ENCODE data around the gene YAF2. TPM values are rescaled to one million over a fixed set of nuclear protein-coding genes. Genes with fewer than 3 reads are reported as not detected.

The YAF2 gene
- total and polyA plus RNA-seq, 2 experiments from 2014 or later, result 1.0 TPM

DNA sequence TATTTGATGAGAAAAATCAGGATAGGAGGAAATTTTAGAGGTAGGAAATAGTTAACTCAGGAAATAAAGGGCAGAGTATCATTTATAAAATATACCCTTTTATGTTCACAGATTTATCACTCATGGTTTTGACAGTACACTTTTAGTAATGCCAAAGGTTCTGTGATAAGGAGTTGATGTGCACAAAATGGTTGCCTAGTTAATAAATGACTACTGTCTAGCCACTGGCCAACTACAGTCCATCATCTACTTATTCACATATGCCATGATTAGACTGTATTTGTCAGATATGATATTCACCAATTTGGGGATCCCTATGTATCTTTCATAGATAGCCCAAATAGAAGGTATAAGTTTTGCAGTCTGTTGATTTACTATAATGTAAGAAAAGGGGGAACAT lies 74.1 kb downstream of the YAF2 start:
- Histone ChIP-seq H2AFZ (no peak overlapping the region), H3K4me3 (no peak overlapping the region), H3K4me1 (ENCODE audit: insufficient read depth) (no peaks in the 10 kb centered on the region), H3K4me2 (no peak overlapping the region), H3K9me2 (ENCODE audit: insufficient read depth) (no peaks in the 10 kb centered on the region), H4K20me1 (replicated peaks; ENCODE audit: insufficient read depth) (no peaks in the 10 kb centered on the region), H3K36me3 (ENCODE audit: insufficient read depth) (no peaks in the 10 kb centered on the region), H3K79me2 (replicated peaks; ENCODE audit: insufficient read depth) (no peaks in the 10 kb centered on the region), H3F3A (replicated peaks; ENCODE audit: low read depth) (no peaks in the 10 kb centered on the region), H3K27ac (ENCODE audit: low read depth) (no peak overlapping the region), H3K27me3 (ENCODE audit: insufficient read depth) (no peaks in the 10 kb centered on the region)
- TF ChIP-seq, protein P1, sequence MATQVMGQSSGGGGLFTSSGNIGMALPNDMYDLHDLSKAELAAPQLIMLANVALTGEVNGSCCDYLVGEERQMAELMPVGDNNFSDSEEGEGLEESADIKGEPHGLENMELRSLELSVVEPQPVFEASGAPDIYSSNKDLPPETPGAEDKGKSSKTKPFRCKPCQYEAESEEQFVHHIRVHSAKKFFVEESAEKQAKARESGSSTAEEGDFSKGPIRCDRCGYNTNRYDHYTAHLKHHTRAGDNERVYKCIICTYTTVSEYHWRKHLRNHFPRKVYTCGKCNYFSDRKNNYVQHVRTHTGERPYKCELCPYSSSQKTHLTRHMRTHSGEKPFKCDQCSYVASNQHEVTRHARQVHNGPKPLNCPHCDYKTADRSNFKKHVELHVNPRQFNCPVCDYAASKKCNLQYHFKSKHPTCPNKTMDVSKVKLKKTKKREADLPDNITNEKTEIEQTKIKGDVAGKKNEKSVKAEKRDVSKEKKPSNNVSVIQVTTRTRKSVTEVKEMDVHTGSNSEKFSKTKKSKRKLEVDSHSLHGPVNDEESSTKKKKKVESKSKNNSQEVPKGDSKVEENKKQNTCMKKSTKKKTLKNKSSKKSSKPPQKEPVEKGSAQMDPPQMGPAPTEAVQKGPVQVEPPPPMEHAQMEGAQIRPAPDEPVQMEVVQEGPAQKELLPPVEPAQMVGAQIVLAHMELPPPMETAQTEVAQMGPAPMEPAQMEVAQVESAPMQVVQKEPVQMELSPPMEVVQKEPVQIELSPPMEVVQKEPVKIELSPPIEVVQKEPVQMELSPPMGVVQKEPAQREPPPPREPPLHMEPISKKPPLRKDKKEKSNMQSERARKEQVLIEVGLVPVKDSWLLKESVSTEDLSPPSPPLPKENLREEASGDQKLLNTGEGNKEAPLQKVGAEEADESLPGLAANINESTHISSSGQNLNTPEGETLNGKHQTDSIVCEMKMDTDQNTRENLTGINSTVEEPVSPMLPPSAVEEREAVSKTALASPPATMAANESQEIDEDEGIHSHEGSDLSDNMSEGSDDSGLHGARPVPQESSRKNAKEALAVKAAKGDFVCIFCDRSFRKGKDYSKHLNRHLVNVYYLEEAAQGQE (IDR thresholded peaks at IDR 0.05; ENCODE audit: unreplicated experiment), result no peak
- TF ChIP-seq, protein P2, sequence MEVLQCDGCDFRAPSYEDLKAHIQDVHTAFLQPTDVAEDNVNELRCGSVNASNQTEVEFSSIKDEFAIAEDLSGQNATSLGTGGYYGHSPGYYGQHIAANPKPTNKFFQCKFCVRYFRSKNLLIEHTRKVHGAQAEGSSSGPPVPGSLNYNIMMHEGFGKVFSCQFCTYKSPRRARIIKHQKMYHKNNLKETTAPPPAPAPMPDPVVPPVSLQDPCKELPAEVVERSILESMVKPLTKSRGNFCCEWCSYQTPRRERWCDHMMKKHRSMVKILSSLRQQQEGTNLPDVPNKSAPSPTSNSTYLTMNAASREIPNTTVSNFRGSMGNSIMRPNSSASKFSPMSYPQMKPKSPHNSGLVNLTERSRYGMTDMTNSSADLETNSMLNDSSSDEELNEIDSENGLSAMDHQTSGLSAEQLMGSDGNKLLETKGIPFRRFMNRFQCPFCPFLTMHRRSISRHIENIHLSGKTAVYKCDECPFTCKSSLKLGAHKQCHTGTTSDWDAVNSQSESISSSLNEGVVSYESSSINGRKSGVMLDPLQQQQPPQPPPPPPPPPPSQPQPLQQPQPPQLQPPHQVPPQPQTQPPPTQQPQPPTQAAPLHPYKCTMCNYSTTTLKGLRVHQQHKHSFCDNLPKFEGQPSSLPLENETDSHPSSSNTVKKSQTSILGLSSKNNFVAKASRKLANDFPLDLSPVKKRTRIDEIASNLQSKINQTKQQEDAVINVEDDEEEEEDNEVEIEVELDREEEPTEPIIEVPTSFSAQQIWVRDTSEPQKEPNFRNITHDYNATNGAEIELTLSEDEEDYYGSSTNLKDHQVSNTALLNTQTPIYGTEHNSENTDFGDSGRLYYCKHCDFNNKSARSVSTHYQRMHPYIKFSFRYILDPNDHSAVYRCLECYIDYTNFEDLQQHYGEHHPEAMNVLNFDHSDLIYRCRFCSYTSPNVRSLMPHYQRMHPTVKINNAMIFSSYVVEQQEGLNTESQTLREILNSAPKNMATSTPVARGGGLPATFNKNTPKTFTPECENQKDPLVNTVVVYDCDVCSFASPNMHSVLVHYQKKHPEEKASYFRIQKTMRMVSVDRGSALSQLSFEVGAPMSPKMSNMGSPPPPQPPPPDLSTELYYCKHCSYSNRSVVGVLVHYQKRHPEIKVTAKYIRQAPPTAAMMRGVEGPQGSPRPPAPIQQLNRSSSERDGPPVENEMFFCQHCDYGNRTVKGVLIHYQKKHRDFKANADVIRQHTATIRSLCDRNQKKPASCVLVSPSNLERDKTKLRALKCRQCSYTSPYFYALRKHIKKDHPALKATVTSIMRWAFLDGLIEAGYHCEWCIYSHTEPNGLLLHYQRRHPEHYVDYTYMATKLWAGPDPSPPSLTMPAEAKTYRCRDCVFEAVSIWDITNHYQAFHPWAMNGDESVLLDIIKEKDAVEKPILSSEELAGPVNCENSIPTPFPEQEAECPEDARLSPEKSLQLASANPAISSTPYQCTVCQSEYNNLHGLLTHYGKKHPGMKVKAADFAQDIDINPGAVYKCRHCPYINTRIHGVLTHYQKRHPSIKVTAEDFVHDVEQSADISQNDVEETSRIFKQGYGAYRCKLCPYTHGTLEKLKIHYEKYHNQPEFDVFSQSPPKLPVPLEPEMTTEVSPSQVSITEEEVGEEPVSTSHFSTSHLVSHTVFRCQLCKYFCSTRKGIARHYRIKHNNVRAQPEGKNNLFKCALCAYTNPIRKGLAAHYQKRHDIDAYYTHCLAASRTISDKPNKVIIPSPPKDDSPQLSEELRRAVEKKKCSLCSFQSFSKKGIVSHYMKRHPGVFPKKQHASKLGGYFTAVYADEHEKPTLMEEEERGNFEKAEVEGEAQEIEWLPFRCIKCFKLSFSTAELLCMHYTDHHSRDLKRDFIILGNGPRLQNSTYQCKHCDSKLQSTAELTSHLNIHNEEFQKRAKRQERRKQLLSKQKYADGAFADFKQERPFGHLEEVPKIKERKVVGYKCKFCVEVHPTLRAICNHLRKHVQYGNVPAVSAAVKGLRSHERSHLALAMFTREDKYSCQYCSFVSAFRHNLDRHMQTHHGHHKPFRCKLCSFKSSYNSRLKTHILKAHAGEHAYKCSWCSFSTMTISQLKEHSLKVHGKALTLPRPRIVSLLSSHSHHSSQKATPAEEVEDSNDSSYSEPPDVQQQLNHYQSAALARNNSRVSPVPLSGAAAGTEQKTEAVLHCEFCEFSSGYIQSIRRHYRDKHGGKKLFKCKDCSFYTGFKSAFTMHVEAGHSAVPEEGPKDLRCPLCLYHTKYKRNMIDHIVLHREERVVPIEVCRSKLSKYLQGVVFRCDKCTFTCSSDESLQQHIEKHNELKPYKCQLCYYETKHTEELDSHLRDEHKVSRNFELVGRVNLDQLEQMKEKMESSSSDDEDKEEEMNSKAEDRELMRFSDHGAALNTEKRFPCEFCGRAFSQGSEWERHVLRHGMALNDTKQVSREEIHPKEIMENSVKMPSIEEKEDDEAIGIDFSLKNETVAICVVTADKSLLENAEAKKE (CRISPR knock-in tag; IDR thresholded peaks at IDR 0.05), result no peak
- no peak for TF ChIP-seq STAT1 (IDR thresholded peaks at IDR 0.05; ENCODE audit: unreplicated experiment)
- no peak for TF ChIP-seq ZNF114 (CRISPR knock-in tag; IDR thresholded peaks at IDR 0.05)
- TF ChIP-seq EZH2phosphoT487 (IDR thresholded peaks at IDR 0.05; ENCODE audit: unreplicated experiment), result no peak
- no peak for TF ChIP-seq NANOG (IDR thresholded peaks at IDR 0.05; ENCODE audit: borderline replicate concordance)
- no peak for TF ChIP-seq ETS1 (IDR thresholded peaks at IDR 0.05)
- no peak for TF ChIP-seq CREB1 (CRISPR knock-in tag; IDR thresholded peaks at IDR 0.05; ENCODE audit: low read depth)
- TF ChIP-seq POLR2AphosphoS5 (IDR thresholded peaks at IDR 0.05; ENCODE audit: low read depth), result no peak
- TF ChIP-seq, protein P3, sequence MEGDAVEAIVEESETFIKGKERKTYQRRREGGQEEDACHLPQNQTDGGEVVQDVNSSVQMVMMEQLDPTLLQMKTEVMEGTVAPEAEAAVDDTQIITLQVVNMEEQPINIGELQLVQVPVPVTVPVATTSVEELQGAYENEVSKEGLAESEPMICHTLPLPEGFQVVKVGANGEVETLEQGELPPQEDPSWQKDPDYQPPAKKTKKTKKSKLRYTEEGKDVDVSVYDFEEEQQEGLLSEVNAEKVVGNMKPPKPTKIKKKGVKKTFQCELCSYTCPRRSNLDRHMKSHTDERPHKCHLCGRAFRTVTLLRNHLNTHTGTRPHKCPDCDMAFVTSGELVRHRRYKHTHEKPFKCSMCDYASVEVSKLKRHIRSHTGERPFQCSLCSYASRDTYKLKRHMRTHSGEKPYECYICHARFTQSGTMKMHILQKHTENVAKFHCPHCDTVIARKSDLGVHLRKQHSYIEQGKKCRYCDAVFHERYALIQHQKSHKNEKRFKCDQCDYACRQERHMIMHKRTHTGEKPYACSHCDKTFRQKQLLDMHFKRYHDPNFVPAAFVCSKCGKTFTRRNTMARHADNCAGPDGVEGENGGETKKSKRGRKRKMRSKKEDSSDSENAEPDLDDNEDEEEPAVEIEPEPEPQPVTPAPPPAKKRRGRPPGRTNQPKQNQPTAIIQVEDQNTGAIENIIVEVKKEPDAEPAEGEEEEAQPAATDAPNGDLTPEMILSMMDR (conservative IDR thresholded peaks at IDR 0.05; ENCODE audit: low read depth in 2 of 2), result no peak
- TF ChIP-seq ZNF331 (CRISPR knock-in tag; IDR thresholded peaks at IDR 0.05; ENCODE audit: low read depth), result no peak
- TF ChIP-seq EZH2 (IDR thresholded peaks at IDR 0.05; ENCODE audit: low read depth, unreplicated experiment), result no peak
- TF ChIP-seq JUNB (IDR thresholded peaks at IDR 0.05; ENCODE audit: unreplicated experiment), result no peak
- Mint-ChIP-seq H3K27ac (no peak overlapping the region), H3K4me3 (no peak overlapping the region), H3K9me3 (no peaks in the 10 kb centered on the region), H3K4me1 (peaks cover 12% of the 10 kb centered on the region; the same call in 2 of the 3 replicates), H3K36me3 (ENCODE audit: low read depth) (no peaks in the 10 kb centered on the region), H3K27me3 (ENCODE audit: insufficient read depth, low read depth, poor library complexity) (no peaks in the 10 kb centered on the region)
- DNase-seq (ENCODE audit: low spot score) (no peak), ATAC-seq (no peak)
